ENCODE measurements around the gene NUP58.

The NUP58 gene

GRCh38 chr13:25295701-25296100 is 5.7 kb upstream of the NUP58 start:
- no peak overlapping the region for H3K9ac ChIP-seq (ENCODE audit: low read length)
- H4K20me1 ChIP-seq (ENCODE audit: insufficient read depth, low read length) = no peaks in the 10 kb centered on the region
- no peaks in the 10 kb centered on the region for H3K27me3 ChIP-seq (ENCODE audit: insufficient read depth, low read length)
- no peaks in the 10 kb centered on the region for H3K9me2 ChIP-seq (ENCODE audit: low read depth, low read length)
- no peaks in the 10 kb centered on the region for H3K4me1 ChIP-seq (ENCODE audit: insufficient read depth, low read length, severe bottlenecking)
- H3K36me3 ChIP-seq (ENCODE audit: insufficient read depth, low read length) = no peaks in the 10 kb centered on the region
- TF ChIP-seq EZH2 (IDR thresholded peaks at IDR 0.05; ENCODE audit: borderline replicate concordance, low read length) = no peak
- TF ChIP-seq CTCF (IDR thresholded peaks at IDR 0.05; ENCODE audit: low read length) = no peak
- no peak overlapping the region for H3K27ac ChIP-seq (ENCODE audit: low read depth, low read length, poor library complexity, severe bottlenecking)
- H3K9me3 ChIP-seq (ENCODE audit: low read length) = 0 out of 2 replicates have a peak, but pooled peaks cover 3% of the 10 kb centered on the region
- no peaks in the 10 kb centered on the region for H3K79me2 ChIP-seq (ENCODE audit: insufficient read depth, low read length)
- H3F3A ChIP-seq (ENCODE audit: insufficient read depth, low read length) = no peaks in the 10 kb centered on the region
- no peak overlapping the region for H2AFZ ChIP-seq (ENCODE audit: low read length)
- H3K4me2 ChIP-seq (ENCODE audit: low read length) = no peak overlapping the region
- H3K4me3 ChIP-seq (ENCODE audit: low read depth, low read length, poor library complexity, severe bottlenecking) = no peak overlapping the region

GRCh38 chr13:25300861-25301346 is 521 bp upstream of the NUP58 start:
- Histone ChIP-seq H3K36me3 (ENCODE audit: insufficient read depth, low read length) (peaks cover 23% of the 10 kb centered on the region), H3K9me3 (ENCODE audit: low read length) (0 out of 2 replicates have a peak, but pooled peaks cover 3% of the 10 kb centered on the region), H3K9me2 (ENCODE audit: low read depth, low read length) (no peaks in the 10 kb centered on the region), H3F3A (ENCODE audit: insufficient read depth, low read length) (no peaks in the 10 kb centered on the region), H2AFZ (ENCODE audit: low read length) (peak overlapping the region; percentile 93), H3K4me2 (ENCODE audit: low read length) (peak overlapping the region; percentile 74), H3K9ac (ENCODE audit: low read length) (peak overlapping the region; percentile 51; the same call in 1 of the 2 replicates), H3K79me2 (ENCODE audit: insufficient read depth, low read length) (peaks cover 41% of the 10 kb centered on the region), H3K4me1 (ENCODE audit: insufficient read depth, low read length, severe bottlenecking) (peaks cover 20% of the 10 kb centered on the region), H3K4me3 (ENCODE audit: low read depth, low read length, poor library complexity, severe bottlenecking) (peak overlapping the region; percentile 80), H3K27me3 (ENCODE audit: insufficient read depth, low read length) (no peaks in the 10 kb centered on the region), H3K27ac (ENCODE audit: low read depth, low read length, poor library complexity, severe bottlenecking) (peak overlapping the region; percentile 42), H4K20me1 (ENCODE audit: insufficient read depth, low read length) (no peaks in the 10 kb centered on the region)
- TF ChIP-seq CTCF (IDR thresholded peaks at IDR 0.05; ENCODE audit: low read length) = no peak
- TF ChIP-seq EZH2 (IDR thresholded peaks at IDR 0.05; ENCODE audit: borderline replicate concordance, low read length) = no peak

GRCh38 chr13:25302121-25302520 is 696 bp downstream of the NUP58 start:
- Histone ChIP-seq H3K4me1 (ENCODE audit: insufficient read depth, low read length, severe bottlenecking) (peaks cover 20% of the 10 kb centered on the region), H3K27me3 (ENCODE audit: insufficient read depth, low read length) (no peaks in the 10 kb centered on the region), H3K4me2 (ENCODE audit: low read length) (peak overlapping the region; percentile 74), H3K9me2 (ENCODE audit: low read depth, low read length) (no peaks in the 10 kb centered on the region), H3K79me2 (ENCODE audit: insufficient read depth, low read length) (peaks cover 50% of the 10 kb centered on the region), H3K4me3 (ENCODE audit: low read depth, low read length, poor library complexity, severe bottlenecking) (peak overlapping the region; percentile 80), H3F3A (ENCODE audit: insufficient read depth, low read length) (no peaks in the 10 kb centered on the region), H3K9me3 (ENCODE audit: low read length) (0 out of 2 replicates have a peak, but pooled peaks cover 3% of the 10 kb centered on the region), H3K27ac (ENCODE audit: low read depth, low read length, poor library complexity, severe bottlenecking) (peak overlapping the region; percentile 75), H4K20me1 (ENCODE audit: insufficient read depth, low read length) (no peaks in the 10 kb centered on the region), H3K9ac (ENCODE audit: low read length) (peak overlapping the region; percentile 87), H2AFZ (ENCODE audit: low read length) (no peak overlapping the region), H3K36me3 (ENCODE audit: insufficient read depth, low read length) (peaks cover 34% of the 10 kb centered on the region)
- no peak for TF ChIP-seq EZH2 (IDR thresholded peaks at IDR 0.05; ENCODE audit: borderline replicate concordance, low read length)
- TF ChIP-seq CTCF (IDR thresholded peaks at IDR 0.05; ENCODE audit: low read length) = no peak

All from OCI-LY1 (cell line).